OCI-LY3 (cell line): ENCODE data around the gene CHCHD1.

Experiments used
- CTCF ChIP-seq: fragments of 200-600, 300-600 bp; sonication (generic); IDR thresholded peaks from 2 replicates; pipeline ENCODE4 v1.5.1; 2014; ENCODE audit warnings: antibody characterized with exemption, low read length, low read depth
- EZH2phosphoT487 ChIP-seq: fragments of 200-600 bp; shearing (Covaris generic); IDR thresholded peaks from 2 replicates; pipeline ENCODE4 v1.6.1; 2018; ENCODE audit warnings: antibody characterized with exemption, mixed run types, low read depth

- TF ChIP-seq CTCF (no peak), EZH2phosphoT487 (no peak)
Measured at GRCh38 chr10:73743905-73744663, 37.8 kb upstream of the CHCHD1 start, which contains the start of gene SEC24C.
